Esophagus muscularis mucosa (tissue), 3 donors: ENCODE measurements around the gene CNGB1.

Source experiments
- POLR2A ChIP-seq: fragments of 450-650 bp; IDR thresholded peaks from one replicate; pipeline ENCODE4 v1.6.1; 2017; ENCODE audit warnings: antibody characterized with exemption, moderate library complexity, mild to moderate bottlenecking, low read depth
- POLR2AphosphoS5 ChIP-seq, 2 donors: sonication (generic); formaldehyde crosslinking; IDR thresholded peaks; one replicate each; pipeline ENCODE4 v1.6.1; 2017; ENCODE audit warnings: antibody characterized with exemption in 2 of 2
- TF ChIP-seq, protein P1 (sequence below), 3 experiments: fragments of 200-600 bp in 2 of 3; fragments of 450-650 bp in 1 of 3; sonication (generic) in 2 of 3; IDR thresholded peaks; one replicate each; pipeline ENCODE4 v1.5.1; 2017 to 2019; ENCODE audit warnings: antibody characterized with exemption in 3 of 3, mild to moderate bottlenecking in 2 of 3, moderate library complexity in 1 of 3

DNA sequence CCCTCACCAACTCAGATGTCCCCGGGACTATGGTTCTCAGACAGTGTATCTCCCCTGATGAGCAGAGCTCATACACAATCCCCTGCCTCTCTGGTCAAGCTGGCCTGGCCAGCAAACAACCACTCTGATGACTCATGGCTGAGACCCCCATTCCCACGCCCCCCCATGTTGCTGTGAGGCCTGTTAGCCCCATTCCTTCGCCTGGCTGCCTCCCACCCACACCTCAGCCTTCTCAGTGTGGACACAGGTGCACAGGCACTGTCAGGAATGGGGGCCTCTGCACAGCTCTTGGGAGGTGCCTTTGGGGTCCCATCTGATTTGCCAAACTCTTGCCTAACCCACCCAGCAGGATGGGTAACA is 80.2 kb downstream of the CNGB1 start:
- TF ChIP-seq, protein P1, sequence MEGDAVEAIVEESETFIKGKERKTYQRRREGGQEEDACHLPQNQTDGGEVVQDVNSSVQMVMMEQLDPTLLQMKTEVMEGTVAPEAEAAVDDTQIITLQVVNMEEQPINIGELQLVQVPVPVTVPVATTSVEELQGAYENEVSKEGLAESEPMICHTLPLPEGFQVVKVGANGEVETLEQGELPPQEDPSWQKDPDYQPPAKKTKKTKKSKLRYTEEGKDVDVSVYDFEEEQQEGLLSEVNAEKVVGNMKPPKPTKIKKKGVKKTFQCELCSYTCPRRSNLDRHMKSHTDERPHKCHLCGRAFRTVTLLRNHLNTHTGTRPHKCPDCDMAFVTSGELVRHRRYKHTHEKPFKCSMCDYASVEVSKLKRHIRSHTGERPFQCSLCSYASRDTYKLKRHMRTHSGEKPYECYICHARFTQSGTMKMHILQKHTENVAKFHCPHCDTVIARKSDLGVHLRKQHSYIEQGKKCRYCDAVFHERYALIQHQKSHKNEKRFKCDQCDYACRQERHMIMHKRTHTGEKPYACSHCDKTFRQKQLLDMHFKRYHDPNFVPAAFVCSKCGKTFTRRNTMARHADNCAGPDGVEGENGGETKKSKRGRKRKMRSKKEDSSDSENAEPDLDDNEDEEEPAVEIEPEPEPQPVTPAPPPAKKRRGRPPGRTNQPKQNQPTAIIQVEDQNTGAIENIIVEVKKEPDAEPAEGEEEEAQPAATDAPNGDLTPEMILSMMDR (IDR thresholded peaks at IDR 0.05): no peak
- no peak for TF ChIP-seq POLR2AphosphoS5 (IDR thresholded peaks at IDR 0.05)
- TF ChIP-seq POLR2A: no peak
